Gastrocnemius medialis (tissue), 4 donors: ENCODE results near the gene PAPOLA. TPM values are rescaled to one million over a fixed set of nuclear protein-coding genes. Genes with fewer than 3 reads are reported as not detected.

ENCODE experiments used
- ATAC-seq, 2 donors: fragments of 150-250 bp; one replicate each; pipeline ENCODE4 v1.9.1; 2016
- DNase-seq, 2 donors: peaks; one replicate each; pipeline ENCODE4 v3.0.0-alpha.2; 2019
- H3K27ac ChIP-seq, 4 donors: fragments of 200-600 bp; sonication (generic); 1 replicate in 1 of 4; 2 replicates in 3 of 4; pipeline ENCODE4 v1.5.1; 2016 to 2018; ENCODE audit warnings: mild to moderate bottlenecking in 2 of 4, moderate library complexity in 1 of 4
- H3K27me3 ChIP-seq, 3 donors: fragments of 200-600 bp; sonication (generic) in 2 of 3; 1 replicate in 1 of 3; 2 replicates in 2 of 3; pipeline versions ENCODE4 v1.5.1 to v1.6.0; 2016 to 2019; ENCODE audit warnings: mild to moderate bottlenecking in 1 of 3, moderate library complexity in 1 of 3
- H3K36me3 ChIP-seq, 2 donors: fragments of 200-600 bp; sonication (generic) in 1 of 2; one replicate each; pipeline ENCODE4 v1.5.1; 2017 to 2018
- H3K4me1 ChIP-seq, 2 donors: fragments of 200-600 bp; sonication (generic) in 1 of 2; one replicate each; pipeline ENCODE4 v1.5.1; 2016 to 2017; ENCODE audit warnings: mild to moderate bottlenecking in 2 of 2
- H3K4me3 ChIP-seq, 4 donors: fragments of 200-600 bp; sonication (generic) in 3 of 4; 1 replicate in 1 of 4; 2 replicates in 3 of 4; pipeline ENCODE4 v1.5.1; 2016 to 2019; ENCODE audit warnings: mild to moderate bottlenecking in 2 of 4
- H3K9me3 ChIP-seq, 3 donors: fragments of 200-600 bp; sonication (generic) in 2 of 3; 1 replicate in 1 of 3; 2 replicates in 2 of 3; pipeline ENCODE4 v1.5.1; 2016 to 2019
- CTCF ChIP-seq, 5 experiments: fragments of 450-650 bp in 3 of 5; fragments of 200-600 bp in 2 of 5; sonication (generic) in 2 of 5; IDR thresholded peaks in 4 of 5; conservative IDR thresholded peaks in 1 of 5; 1 replicate in 4 of 5; 2 replicates in 1 of 5; pipeline ENCODE4 v1.5.1; 2016 to 2019; ENCODE audit warnings: antibody characterized with exemption in 5 of 5, mild to moderate bottlenecking in 3 of 5, moderate library complexity in 3 of 5
- POLR2A ChIP-seq, 2 donors: fragments of 450-650 bp; IDR thresholded peaks; one replicate each; pipeline ENCODE4 v1.6.1; 2017; ENCODE audit warnings: antibody characterized with exemption in 2 of 2, mild to moderate bottlenecking in 2 of 2, moderate library complexity in 2 of 2
- in situ Hi-C, 4 donors: fragments of 200-750 bp; cut with MboI; loops; one replicate each; pipeline versions ENCODE4 v1.15.0 to v1.8.0; 2017; ENCODE audit warnings: low sequenced_read_pairs in 4 of 4
- intact Hi-C: fragments of 100-400 bp; cut with DNase I; formaldehyde crosslinking; loops from one replicate; pipeline ENCODE4 v1.15.1; 2023; ENCODE audit warnings: low total_unique reads
- total RNA-seq, 4 donors: library from RNA; depleted of rRNA; stranded (reverse); fragments of >200 nt; gene quantifications; one replicate each; pipeline versions ENCODE4 v1.1.0 to v1.2.3, GENCODE V29; 2016

The PAPOLA gene
- total RNA-seq, 4 donors from 2014 or later, result 41.5 to 66.4 (median 50.7) TPM

DNA sequence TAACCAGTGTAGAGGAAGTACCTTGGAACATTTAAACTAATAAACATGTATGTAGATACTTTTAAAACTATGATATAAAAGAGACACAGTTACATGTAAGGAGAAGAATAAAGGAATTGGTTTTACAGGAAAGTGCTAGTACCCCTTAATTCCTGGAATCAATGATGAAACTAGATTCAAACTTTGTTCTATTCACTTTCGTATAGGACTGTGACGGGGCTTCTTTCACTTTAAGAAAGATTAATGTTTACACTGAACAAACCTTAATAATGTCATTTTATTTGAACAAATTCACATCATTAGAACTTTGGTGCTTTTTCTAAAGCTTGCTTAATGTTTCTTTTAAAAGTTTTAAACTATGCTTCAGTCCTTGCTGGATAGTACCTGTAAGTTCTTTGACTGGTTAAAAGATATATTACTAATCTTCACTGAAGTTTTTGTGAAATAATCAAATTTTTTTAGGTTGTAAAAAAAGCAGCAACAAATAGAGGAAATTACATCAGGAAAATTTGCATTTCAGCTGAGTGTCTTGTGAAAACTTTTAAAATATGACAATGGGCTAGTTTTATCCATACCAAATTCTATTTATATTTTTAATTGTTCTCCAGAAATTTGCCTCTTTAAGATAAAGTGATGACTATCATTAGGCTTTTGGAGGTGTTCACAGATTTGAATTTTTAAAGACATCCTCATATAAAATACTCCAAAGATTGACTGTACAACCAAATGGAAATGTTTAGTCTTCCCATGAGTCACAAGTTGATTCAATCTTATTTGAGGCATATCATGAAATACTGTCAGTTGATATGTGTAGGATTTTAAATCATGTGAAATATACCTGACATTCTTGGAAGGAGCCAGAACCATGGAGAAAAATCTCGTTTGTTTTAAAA lies 36.2 kb downstream of the PAPOLA start:
- TF ChIP-seq POLR2A (IDR thresholded peaks at IDR 0.05) (no peak), CTCF (IDR thresholded peaks at IDR 0.05 in 4 of 5, conservative IDR thresholded peaks at IDR 0.05 in 1 of 5) (no peak)
- no peak overlapping the region for H3K4me3 ChIP-seq
- DNase-seq, result no peak
- H3K27ac ChIP-seq, result no peak overlapping the region
- H3K4me1 ChIP-seq, result no peaks in the 10 kb centered on the region
- intact Hi-C loops, result no loop called here
- H3K27me3 ChIP-seq, result no peaks in the 10 kb centered on the region
- H3K9me3 ChIP-seq, result no peaks in the 10 kb centered on the region
- H3K36me3 ChIP-seq, result peaks cover 0 to 43% of the 10 kb centered on the region in 2 donors
- no peak for ATAC-seq
- in situ Hi-C loops, result loop anchor here in 1 of 4 donors (25.0 kb wide), 1 partner anchor 226 kb away; no protein-coding TSS in a partner anchor

- Histone ChIP-seq H3K36me3 (peaks cover 0 to 42% of the 10 kb centered on the region in 2 donors), H3K4me3 (no peak overlapping the region), H3K4me1 (no peaks in the 10 kb centered on the region), H3K27me3 (no peaks in the 10 kb centered on the region), H3K27ac (no peak overlapping the region), H3K9me3 (no peaks in the 10 kb centered on the region)
- DNase-seq (no peak), ATAC-seq (no peak)
- no peak for TF ChIP-seq CTCF (IDR thresholded peaks at IDR 0.05 in 4 of 5, conservative IDR thresholded peaks at IDR 0.05 in 1 of 5)
- TF ChIP-seq POLR2A (IDR thresholded peaks at IDR 0.05), result no peak
- in situ Hi-C loops, result loop anchor here in 1 of 4 donors (25.0 kb wide), 1 partner anchor 227 kb away; no protein-coding TSS in a partner anchor
- intact Hi-C loops, result no loop called here
These were observed 36.8 kb downstream of the PAPOLA start for GRCh38 chr14:96538990-96539317.

- no peak for ATAC-seq
- TF ChIP-seq POLR2A (IDR thresholded peaks at IDR 0.05), result no peak
- no peak for TF ChIP-seq CTCF (IDR thresholded peaks at IDR 0.05 in 4 of 5, conservative IDR thresholded peaks at IDR 0.05 in 1 of 5)
- DNase-seq, result no peak
- in situ Hi-C loops, result loop anchor here in 1 of 4 donors (25.0 kb wide), 1 partner anchor 183 kb away; no protein-coding TSS in a partner anchor
- no peak overlapping the region for H3K27ac ChIP-seq
- intact Hi-C loops, result no loop called here
- H3K36me3 ChIP-seq, result peaks cover 3 to 84% of the 10 kb centered on the region in 2 donors
- no peak overlapping the region for H3K4me3 ChIP-seq
- peaks cover 0 to 4% of the 10 kb centered on the region in 2 donors for H3K4me1 ChIP-seq
- no peaks in the 10 kb centered on the region for H3K9me3 ChIP-seq
- H3K27me3 ChIP-seq, result no peaks in the 10 kb centered on the region
These were observed 52.2 kb downstream of the PAPOLA start for GRCh38 chr14:96554315-96554910.

DNA sequence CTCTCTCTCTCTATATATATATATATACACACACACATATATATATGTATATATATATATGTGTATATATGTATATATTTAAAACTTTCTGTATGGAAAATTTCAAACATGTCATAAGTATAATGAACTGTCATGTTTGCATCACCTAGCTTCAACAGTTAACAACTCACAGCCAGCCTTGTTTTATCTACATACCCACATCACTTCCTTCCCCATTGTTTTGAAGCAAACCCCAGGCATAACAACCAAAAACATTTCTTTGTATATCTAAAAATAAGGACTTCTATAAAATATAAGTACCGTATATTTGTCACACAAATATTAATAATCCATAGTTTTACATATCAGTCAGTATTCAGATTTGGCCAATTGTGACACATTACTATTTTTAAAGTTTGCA lies 57.4 kb downstream of the PAPOLA start:
- no peaks in the 10 kb centered on the region for H3K9me3 ChIP-seq
- H3K27ac ChIP-seq, result no peak overlapping the region
- DNase-seq (no peak), ATAC-seq (no peak)
- intact Hi-C loops, result no loop called here
- peaks cover 0 to 4% of the 10 kb centered on the region in 2 donors for H3K4me1 ChIP-seq
- peaks cover 3 to 75% of the 10 kb centered on the region in 2 donors for H3K36me3 ChIP-seq
- in situ Hi-C loops, result loop anchor here in 1 of 4 donors (25.0 kb wide), 1 partner anchor 178 kb away; no protein-coding TSS in a partner anchor
- H3K4me3 ChIP-seq, result no peak overlapping the region
- H3K27me3 ChIP-seq, result no peaks in the 10 kb centered on the region
- TF ChIP-seq POLR2A (IDR thresholded peaks at IDR 0.05) (no peak), CTCF (IDR thresholded peaks at IDR 0.05 in 4 of 5, conservative IDR thresholded peaks at IDR 0.05 in 1 of 5) (no peak)
